ENCODE results near the gene CAPN14.

CAPN14 gene

GRCh38 chr2:31256611-31257382, 39.5 kb upstream of the CAPN14 start:
- H3K36me3 ChIP-seq (ENCODE audit: control insufficient read depth in 2 of 2, insufficient read depth in 1 of 2, low read length in 2 of 2), result peaks cover 0 to 18% of the 10 kb centered on the region in 2 experiments; a peak in 1 of 3 replicates
- ChIA-PET POLR2A (no interaction called here), CTCF (interaction anchor here (0.7 kb wide), 1 partner anchor 77 kb away, joined by 5 read pairs; no protein-coding TSS in a partner anchor)
- no peak overlapping the region for H3K4me3 ChIP-seq (ENCODE audit: low read depth, low read length)
- H3K9me3 ChIP-seq (ENCODE audit: control insufficient read depth, insufficient read depth, low read depth, low read length), result no peaks in the 10 kb centered on the region
- H3K4me1 ChIP-seq (ENCODE audit: control insufficient read depth, insufficient read depth, low read length), result 0 out of 2 replicates have a peak, but pooled peaks cover 4% of the 10 kb centered on the region
- no peak overlapping the region for H3K27ac ChIP-seq (ENCODE audit: extremely low read depth, low read depth, low read length)
- no peak for TF ChIP-seq ZNF416 (tag by site-specific recombination; IDR thresholded peaks at IDR 0.05)
- no peak for TF ChIP-seq ZNF19 (tag by site-specific recombination; IDR thresholded peaks at IDR 0.05; ENCODE audit: low read depth)
- TF ChIP-seq ZNF26 (tag by site-specific recombination; IDR thresholded peaks at IDR 0.05), result no peak
- no peak for TF ChIP-seq KLF1 (tag by site-specific recombination; IDR thresholded peaks at IDR 0.05)

DNA sequence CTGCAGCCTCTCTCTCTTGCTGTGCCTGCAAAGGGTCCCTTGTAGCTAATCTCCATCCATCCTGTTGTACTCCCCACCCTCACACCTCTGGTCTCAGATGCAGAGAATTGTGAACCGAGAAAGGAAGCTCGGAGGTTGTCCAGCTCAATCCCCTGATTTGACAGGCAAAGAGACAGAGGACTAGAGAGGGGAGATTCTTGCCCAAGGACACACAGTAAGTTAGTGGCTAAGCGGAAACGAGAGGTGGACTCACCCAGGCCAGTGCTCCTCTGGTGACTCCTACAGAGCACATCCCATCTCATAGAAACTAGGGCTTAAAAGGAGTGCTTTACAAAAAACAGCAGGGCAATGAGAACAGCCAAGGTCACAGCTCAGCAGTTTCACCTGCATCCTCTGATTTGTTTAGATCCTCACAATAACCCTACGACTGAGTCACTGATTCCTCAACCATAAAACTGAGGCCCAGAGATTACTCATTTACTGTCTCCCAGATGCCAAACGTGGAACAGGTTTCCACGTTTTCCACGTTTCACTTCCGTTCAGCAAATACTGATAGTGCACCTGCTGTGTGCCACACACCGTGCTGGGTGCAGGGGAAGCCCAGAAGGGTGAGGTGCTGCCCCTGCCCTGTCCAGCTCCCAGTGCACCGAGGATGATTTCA, 38.7 kb upstream of the CAPN14 start:
- Histone ChIP-seq H3K4me3 (ENCODE audit: low read depth, low read length) (no peak overlapping the region), H3K27ac (ENCODE audit: extremely low read depth, low read depth, low read length) (no peak overlapping the region), H3K4me1 (ENCODE audit: control insufficient read depth, insufficient read depth, low read length) (0 out of 2 replicates have a peak, but pooled peaks cover 4% of the 10 kb centered on the region), H3K36me3 (ENCODE audit: control insufficient read depth in 2 of 2, insufficient read depth in 1 of 2, low read length in 2 of 2) (peaks cover 0 to 10% of the 10 kb centered on the region in 2 experiments; a peak in 1 of 3 replicates), H3K9me3 (ENCODE audit: control insufficient read depth, insufficient read depth, low read depth, low read length) (no peaks in the 10 kb centered on the region)
- ChIA-PET POLR2A (no interaction called here), CTCF (no interaction called here)
- no peak for TF ChIP-seq KLF7 (tag by site-specific recombination; IDR thresholded peaks at IDR 0.05; ENCODE audit: borderline replicate concordance)
- no peak for TF ChIP-seq MYNN (tag by site-specific recombination; IDR thresholded peaks at IDR 0.05; ENCODE audit: borderline replicate concordance)
- TF ChIP-seq PRDM2 (tag by site-specific recombination; IDR thresholded peaks at IDR 0.05; ENCODE audit: borderline replicate concordance), result no peak
- TF ChIP-seq ZNF629 (tag by site-specific recombination; IDR thresholded peaks at IDR 0.05), result no peak
- TF ChIP-seq YY1 (tag by site-specific recombination; IDR thresholded peaks at IDR 0.05), result no peak
- TF ChIP-seq ZNF223 (tag by site-specific recombination; IDR thresholded peaks at IDR 0.05), result no peak
- no peak for TF ChIP-seq ZSCAN16 (tag by site-specific recombination; IDR thresholded peaks at IDR 0.05)
- TF ChIP-seq CTCF (tag by site-specific recombination; IDR thresholded peaks at IDR 0.05), result no peak
- TF ChIP-seq PBX3 (CRISPR knock-in tag; IDR thresholded peaks at IDR 0.05), result no peak
- TF ChIP-seq ZNF266 (tag by site-specific recombination; IDR thresholded peaks at IDR 0.05; ENCODE audit: low read depth), result no peak
- no peak for TF ChIP-seq ZBTB44 (tag by site-specific recombination; IDR thresholded peaks at IDR 0.05)
- TF ChIP-seq GFI1B (tag by site-specific recombination; IDR thresholded peaks at IDR 0.05), result no peak
- TF ChIP-seq ZNF529 (tag by site-specific recombination; IDR thresholded peaks at IDR 0.05; ENCODE audit: insufficient replicate concordance), result no peak
- TF ChIP-seq ZNF16 (tag by site-specific recombination; IDR thresholded peaks at IDR 0.05; ENCODE audit: low read depth), result no peak
- no peak for TF ChIP-seq ZNF121 (tag by site-specific recombination; IDR thresholded peaks at IDR 0.05)
- TF ChIP-seq ZNF10 (tag by site-specific recombination; IDR thresholded peaks at IDR 0.05), result no peak
- no peak for TF ChIP-seq ZNF596 (tag by site-specific recombination; IDR thresholded peaks at IDR 0.05)
